Measurements from ENCODE around the gene RNU1-3. TPM values are rescaled to one million over a fixed set of nuclear protein-coding genes. Genes with fewer than 3 reads are reported as not detected.
"Not testable (repeated sequence)": the region's sequence is repeated elsewhere in the genome, so short reads cannot be mapped to it uniquely, and the experiment has no call there.

RNU1-3 gene
- total and polyA plus RNA-seq, 4 experiments from 2014 or later = 3,010 to 3,866 TPM; not detected in 2

DNA sequence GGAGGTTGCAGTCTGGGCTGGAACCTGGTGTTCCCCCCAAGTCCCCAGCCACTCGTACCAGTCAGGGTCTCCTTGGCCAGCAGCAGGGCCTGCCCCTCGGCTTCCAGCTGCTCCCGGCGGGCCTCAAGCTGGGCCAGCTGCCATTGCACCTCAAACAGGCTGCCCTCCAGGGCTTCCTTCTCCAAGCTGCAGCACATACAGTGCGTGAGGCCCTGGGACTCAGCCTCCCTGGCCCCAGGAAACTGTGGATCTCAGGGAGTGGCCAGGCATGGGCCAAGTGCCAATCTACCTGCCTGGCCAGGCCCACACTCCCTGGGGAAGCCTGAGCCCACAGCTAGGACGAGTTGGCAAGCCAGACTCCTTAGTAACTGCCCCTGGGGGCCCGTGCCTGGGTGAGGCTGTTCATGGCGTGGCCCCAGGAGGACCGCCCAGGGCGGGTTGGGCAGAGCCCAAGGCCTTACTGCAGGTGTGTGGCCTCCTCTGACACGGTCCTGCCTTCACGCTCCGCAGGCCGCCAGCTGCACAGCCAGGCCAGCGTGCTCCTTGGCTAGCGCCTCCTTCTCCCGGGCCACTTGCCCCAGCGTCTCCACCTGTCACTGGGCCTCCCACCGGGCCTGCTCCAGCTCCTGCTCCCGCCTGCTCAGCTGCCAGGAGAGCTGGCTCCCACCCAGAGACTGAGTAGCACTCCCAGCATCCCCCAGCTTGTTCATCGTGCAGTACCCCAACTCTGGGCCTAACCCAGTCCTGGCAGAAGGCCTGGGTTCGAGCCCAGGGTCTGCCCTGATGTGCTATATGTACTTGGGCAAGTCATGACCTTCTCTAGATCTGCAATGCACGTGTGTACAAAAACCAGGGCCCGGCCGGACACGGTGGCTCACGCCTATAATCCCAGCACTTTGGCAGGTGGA is 42.7 kb downstream of the RNU1-3 start:
- H3K9me3 ChIP-seq (ENCODE audit: control insufficient read depth in 1 of 2, low read length in 2 of 2); H3K9me3 Mint-ChIP-seq; H3K27me3 ChIP-seq (ENCODE audit: insufficient read depth, low read length); H3K4me1 Mint-ChIP-seq; H3K27me3 Mint-ChIP-seq; H3K4me3 Mint-ChIP-seq; POLR2A ChIA-PET (ENCODE audit: partially characterized antibody); intact Hi-C loops (cut with micrococcal nuclease); H3K27ac Mint-ChIP-seq; DNase-seq; H3K27ac ChIP-seq (ENCODE audit: low read depth, low read length); H3K4me1 ChIP-seq (ENCODE audit: insufficient read depth, low read length); H3K4me3 ChIP-seq (ENCODE audit: low read length in 2 of 2): not testable (repeated sequence)
- peaks cover 41% of the 10 kb centered on the region for H3K36me3 ChIP-seq (ENCODE audit: insufficient read depth, low read length)
- CTCF ChIA-PET (ENCODE audit: partially characterized antibody) = interaction anchor here (1.1 to 2.1 kb wide), 4 partner anchors 8 to 337 kb away, joined by 3 to 7 read pairs (median 4); no protein-coding TSS in a partner anchor
- H3K36me3 Mint-ChIP-seq = peaks cover 33 to 35% of the 10 kb centered on the region in 2 donors

DNA sequence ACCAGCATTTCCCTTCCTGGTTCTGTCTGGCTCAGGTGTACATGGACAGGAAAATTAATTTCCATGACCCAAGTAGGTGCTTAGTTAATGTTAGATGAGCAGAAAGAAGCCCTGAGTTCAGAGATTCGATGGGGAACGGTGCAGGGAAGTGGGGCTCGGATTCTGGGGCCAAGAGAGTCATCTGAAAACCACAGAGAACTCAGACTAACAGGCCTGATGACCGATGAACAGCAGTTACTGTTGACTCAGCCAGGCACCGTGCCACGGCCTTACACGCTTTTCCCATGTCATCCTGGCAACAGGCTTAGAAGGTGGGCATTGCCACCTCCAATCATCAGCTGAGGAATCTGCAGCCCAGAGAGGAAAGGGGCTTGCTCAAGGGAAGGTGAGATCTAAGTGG is 43.4 kb downstream of the RNU1-3 start:
- H3K36me3 ChIP-seq (ENCODE audit: insufficient read depth, low read length) = peaks cover 37% of the 10 kb centered on the region
- peaks cover 27 to 29% of the 10 kb centered on the region in 2 donors for H3K36me3 Mint-ChIP-seq
- CTCF ChIA-PET (ENCODE audit: partially characterized antibody) = interaction anchor here (0.7 to 1.9 kb wide), 3 partner anchors 8 to 338 kb away, joined by 3 to 4 read pairs (median 3); no protein-coding TSS in a partner anchor
- H3K4me3 Mint-ChIP-seq; H3K4me3 ChIP-seq (ENCODE audit: low read length in 2 of 2); H3K9me3 Mint-ChIP-seq; H3K27ac ChIP-seq (ENCODE audit: low read depth, low read length); H3K4me1 ChIP-seq (ENCODE audit: insufficient read depth, low read length); DNase-seq; H3K27me3 Mint-ChIP-seq; POLR2A ChIA-PET (ENCODE audit: partially characterized antibody); H3K27me3 ChIP-seq (ENCODE audit: insufficient read depth, low read length); intact Hi-C loops (cut with micrococcal nuclease); H3K27ac Mint-ChIP-seq; H3K9me3 ChIP-seq (ENCODE audit: control insufficient read depth in 1 of 2, low read length in 2 of 2); H3K4me1 Mint-ChIP-seq: not testable (repeated sequence)

GRCh38 chr1:16621681-16622315 is 45.0 kb downstream of the RNU1-3 start:
- not testable (repeated sequence) for H3K4me1 Mint-ChIP-seq; H3K27me3 ChIP-seq (ENCODE audit: insufficient read depth, low read length); DNase-seq; H3K4me3 ChIP-seq (ENCODE audit: low read length in 2 of 2); H3K27ac ChIP-seq (ENCODE audit: low read depth, low read length); H3K9me3 Mint-ChIP-seq; H3K9me3 ChIP-seq (ENCODE audit: control insufficient read depth in 1 of 2, low read length in 2 of 2); H3K4me1 ChIP-seq (ENCODE audit: insufficient read depth, low read length); H3K27me3 Mint-ChIP-seq; H3K4me3 Mint-ChIP-seq; H3K27ac Mint-ChIP-seq
- peaks cover 18% of the 10 kb centered on the region in 2 donors for H3K36me3 Mint-ChIP-seq
- intact Hi-C loops (cut with micrococcal nuclease) = loop anchor here (1.0 kb wide), 1 partner anchor 330 kb away; no protein-coding TSS in a partner anchor
- H3K36me3 ChIP-seq (ENCODE audit: insufficient read depth, low read length) = peaks cover 39% of the 10 kb centered on the region
- ChIA-PET CTCF (ENCODE audit: partially characterized antibody) (interaction anchor here (0.6 to 3.5 kb wide), 17 partner anchors 9 to 423 kb away, joined by 3 to 26 read pairs (median 5); no protein-coding TSS in a partner anchor), POLR2A (ENCODE audit: partially characterized antibody) (interaction anchor here (0.7 to 1.3 kb wide), 3 partner anchors 13 to 283 kb away, joined by 3 to 6 read pairs (median 4); partner anchors contain the start of gene NECAP2)

DNA sequence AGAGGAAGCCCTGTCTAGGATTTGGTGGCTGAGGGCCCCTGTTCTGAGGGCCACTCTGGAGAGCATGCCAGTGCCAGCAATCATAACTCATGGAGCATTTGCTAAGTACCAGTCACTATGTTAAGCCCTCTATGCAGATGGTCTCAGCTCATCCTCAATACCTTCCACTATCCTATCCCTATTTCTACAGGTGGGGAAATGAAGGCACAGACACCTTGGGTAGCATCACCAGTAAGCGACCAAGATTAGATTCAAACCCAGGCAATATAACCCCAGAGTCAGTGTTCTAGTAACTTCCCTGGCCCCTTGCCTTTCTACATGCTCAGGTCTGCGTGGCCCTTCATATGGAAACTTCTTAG is 45.5 kb downstream of the RNU1-3 start:
- no peak overlapping the region for H3K4me3 ChIP-seq (ENCODE audit: low read length in 2 of 2)
- peaks cover 35% of the 10 kb centered on the region for H3K36me3 ChIP-seq (ENCODE audit: insufficient read depth, low read length)
- intact Hi-C loops (cut with micrococcal nuclease) = loop anchor here (1.0 kb wide), 1 partner anchor 330 kb away; no protein-coding TSS in a partner anchor
- no peak overlapping the region for H3K27ac ChIP-seq (ENCODE audit: low read depth, low read length)
- H3K27me3 Mint-ChIP-seq = no peaks in the 10 kb centered on the region
- H3K9me3 ChIP-seq (ENCODE audit: control insufficient read depth in 1 of 2, low read length in 2 of 2) = no peaks in the 10 kb centered on the region
- ChIA-PET CTCF (ENCODE audit: partially characterized antibody) (interaction anchor here (0.7 to 3.5 kb wide), 23 partner anchors 9 to 428 kb away, joined by 3 to 26 read pairs (median 4); no protein-coding TSS in a partner anchor), POLR2A (ENCODE audit: partially characterized antibody) (interaction anchor here (0.6 to 1.3 kb wide), 5 partner anchors 12 to 424 kb away, joined by 3 to 6 read pairs (median 3); partner anchors contain the start of gene NECAP2)
- no peak overlapping the region for H3K4me3 Mint-ChIP-seq
- peaks cover 0 to 3% (median 0%) of the 10 kb centered on the region in 4 donors for H3K4me1 Mint-ChIP-seq
- no peaks in the 10 kb centered on the region for H3K27me3 ChIP-seq (ENCODE audit: insufficient read depth, low read length)
- no peaks in the 10 kb centered on the region for H3K9me3 Mint-ChIP-seq
- H3K4me1 ChIP-seq (ENCODE audit: insufficient read depth, low read length) = no peaks in the 10 kb centered on the region
- H3K27ac Mint-ChIP-seq = no peak overlapping the region
- no peak for DNase-seq
- peaks cover 14% of the 10 kb centered on the region in 2 donors for H3K36me3 Mint-ChIP-seq

DNA sequence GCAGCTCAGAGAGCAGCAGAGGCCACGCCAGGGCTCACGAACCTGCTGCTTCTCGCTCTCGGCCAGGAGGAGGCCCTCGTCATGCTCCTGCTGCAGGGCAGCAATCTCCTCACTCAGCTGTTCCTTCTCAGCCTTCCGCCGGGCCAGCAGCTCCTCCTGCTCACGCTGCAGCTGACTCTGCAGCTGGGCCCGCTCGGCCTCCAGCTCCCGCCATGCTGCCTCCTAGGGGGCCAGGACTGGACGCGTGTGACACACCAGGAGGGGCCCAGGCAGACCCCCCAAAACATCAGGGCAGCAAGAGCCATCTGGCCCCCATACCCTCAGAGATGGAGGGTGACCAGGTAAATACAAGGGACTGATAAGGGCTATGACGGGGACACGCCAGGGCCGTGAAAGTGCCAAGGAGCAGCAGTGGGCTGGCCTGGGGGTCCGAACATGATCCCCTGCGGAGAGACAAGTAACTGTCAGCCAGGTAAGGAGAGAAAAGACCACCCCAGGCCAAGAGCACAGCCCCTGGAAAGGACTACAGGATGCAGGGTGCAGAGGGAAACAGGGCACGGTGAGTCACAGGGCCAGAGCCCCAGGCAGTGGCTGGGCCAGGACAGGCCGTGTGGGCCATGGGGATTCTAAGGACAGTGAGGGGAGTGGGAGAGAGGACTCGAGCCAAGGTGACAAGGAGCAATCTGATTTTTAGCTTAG is 46.8 kb downstream of the RNU1-3 start:
- H3K27me3 ChIP-seq (ENCODE audit: insufficient read depth, low read length); H3K9me3 Mint-ChIP-seq; H3K4me3 Mint-ChIP-seq; DNase-seq; H3K27ac ChIP-seq (ENCODE audit: low read depth, low read length); POLR2A ChIA-PET (ENCODE audit: partially characterized antibody); H3K9me3 ChIP-seq (ENCODE audit: control insufficient read depth in 1 of 2, low read length in 2 of 2); H3K27me3 Mint-ChIP-seq; intact Hi-C loops (cut with micrococcal nuclease); H3K4me1 Mint-ChIP-seq; H3K36me3 Mint-ChIP-seq; H3K4me1 ChIP-seq (ENCODE audit: insufficient read depth, low read length); H3K4me3 ChIP-seq (ENCODE audit: low read length in 2 of 2); H3K27ac Mint-ChIP-seq: not testable (repeated sequence)
- CTCF ChIA-PET (ENCODE audit: partially characterized antibody) = interaction anchor here (0.7 to 3.5 kb wide), 12 partner anchors 8 to 430 kb away, joined by 3 to 26 read pairs (median 8); no protein-coding TSS in a partner anchor
- H3K36me3 ChIP-seq (ENCODE audit: insufficient read depth, low read length) = peaks cover 25% of the 10 kb centered on the region

DNA sequence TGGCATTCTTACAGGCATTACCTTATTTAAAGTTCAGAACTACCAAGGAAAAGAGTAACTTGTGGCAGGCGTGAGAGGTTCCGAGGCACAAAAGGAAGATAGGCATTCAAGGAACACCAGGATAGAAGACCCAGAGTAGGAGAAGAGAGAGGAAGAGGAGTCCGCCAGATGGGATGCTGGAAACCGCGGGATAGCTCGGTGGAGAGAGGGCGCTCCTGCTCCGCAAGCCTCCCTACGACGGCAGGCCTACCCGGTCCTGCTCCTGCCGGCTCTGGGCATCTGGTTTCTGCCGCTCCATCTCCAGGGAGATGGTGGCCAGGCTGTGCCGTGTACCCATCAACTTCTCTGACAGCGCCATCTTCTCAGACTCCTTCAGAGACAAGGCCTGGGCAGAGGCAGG is 48.0 kb downstream of the RNU1-3 start:
- Mint-ChIP-seq H3K27me3 (no peaks in the 10 kb centered on the region), H3K4me1 (no peaks in the 10 kb centered on the region), H3K4me3 (no peak overlapping the region), H3K27ac (no peak overlapping the region), H3K9me3 (no peaks in the 10 kb centered on the region), H3K36me3 (no peaks in the 10 kb centered on the region)
- intact Hi-C loops (cut with micrococcal nuclease) = no loop called here
- peaks cover 8% of the 10 kb centered on the region for H3K4me1 ChIP-seq (ENCODE audit: insufficient read depth, low read length)
- peaks cover 18% of the 10 kb centered on the region for H3K36me3 ChIP-seq (ENCODE audit: insufficient read depth, low read length)
- CTCF ChIA-PET (ENCODE audit: partially characterized antibody) = interaction anchor here (0.8 to 1.5 kb wide), 3 partner anchors 11 to 333 kb away, joined by 3 read pairs; no protein-coding TSS in a partner anchor
- H3K27ac ChIP-seq (ENCODE audit: low read depth, low read length) = no peak overlapping the region
- no peaks in the 10 kb centered on the region for H3K27me3 ChIP-seq (ENCODE audit: insufficient read depth, low read length)
- no peak overlapping the region for H3K4me3 ChIP-seq (ENCODE audit: low read length in 2 of 2)
- POLR2A ChIA-PET (ENCODE audit: partially characterized antibody) = no interaction called here
- DNase-seq = no peak
- H3K9me3 ChIP-seq (ENCODE audit: control insufficient read depth in 1 of 2, low read length in 2 of 2) = no peaks in the 10 kb centered on the region

All from CD4-positive, alpha-beta memory T cell (primary cell).